ENCODE measurements around the gene SLC13A3.
A peak's percentile ranks its signal among the peaks of the same experiment; 100 is the strongest.
"Not testable (repeated sequence)": the region's sequence is repeated elsewhere in the genome, so short reads cannot be mapped to it uniquely, and the experiment has no call there.

Gene SLC13A3

DNA sequence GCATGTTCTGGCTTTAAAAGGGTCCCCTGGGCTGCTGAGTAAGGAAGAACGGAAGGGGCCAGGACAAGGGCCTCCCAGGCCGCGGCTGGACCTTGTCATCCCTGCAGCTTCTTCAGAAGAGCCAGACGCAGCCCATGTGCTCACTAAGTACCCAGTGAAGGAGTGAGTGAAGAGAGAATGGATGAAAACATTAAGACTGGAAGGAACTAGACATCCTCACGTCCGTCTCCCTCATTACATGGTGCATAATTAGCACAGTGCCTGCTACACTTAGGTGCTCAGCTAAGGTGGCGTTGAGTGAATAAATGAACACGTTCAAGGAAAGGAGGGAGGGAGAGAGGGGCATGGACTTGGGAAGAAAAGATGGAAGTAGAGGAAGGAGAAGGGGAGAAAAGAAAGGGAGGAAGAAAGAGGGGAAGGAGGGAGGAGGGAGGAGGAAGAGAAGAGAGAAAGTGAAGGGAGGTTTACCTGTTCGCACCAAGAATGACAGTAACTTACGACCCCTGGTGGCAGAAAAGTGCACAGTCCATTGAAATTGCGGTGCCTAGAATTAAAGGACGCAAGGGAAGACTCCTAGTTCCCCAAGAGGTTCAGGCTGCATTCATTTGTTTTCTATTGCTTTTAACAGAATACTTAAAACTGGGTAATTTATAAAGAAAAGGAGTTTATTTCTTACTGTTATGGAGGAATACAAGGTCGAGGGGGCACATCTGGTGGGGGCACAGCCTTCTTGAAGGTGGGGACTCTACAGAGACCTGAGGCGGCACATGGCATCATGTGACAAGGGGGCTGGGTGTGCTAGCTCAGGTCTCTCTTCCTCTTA is 30.0 kb upstream of the SLC13A3 start:
- Histone ChIP-seq H3K9ac (no peak overlapping the region), H3K4me3 (no peak overlapping the region), H3K4me2 (no peak overlapping the region), H3K27me3 (no peaks in the 10 kb centered on the region), H3K4me1 (peaks cover 33% of the 10 kb centered on the region), H3K9me3 (no peaks in the 10 kb centered on the region), H3K36me3 (peaks cover 45% of the 10 kb centered on the region), H4K20me1 (peaks cover 80% of the 10 kb centered on the region), H3K27ac (no peak overlapping the region)
- TF ChIP-seq Cebpa-rat (IDR thresholded peaks at IDR 0.05), result no peak

DNA sequence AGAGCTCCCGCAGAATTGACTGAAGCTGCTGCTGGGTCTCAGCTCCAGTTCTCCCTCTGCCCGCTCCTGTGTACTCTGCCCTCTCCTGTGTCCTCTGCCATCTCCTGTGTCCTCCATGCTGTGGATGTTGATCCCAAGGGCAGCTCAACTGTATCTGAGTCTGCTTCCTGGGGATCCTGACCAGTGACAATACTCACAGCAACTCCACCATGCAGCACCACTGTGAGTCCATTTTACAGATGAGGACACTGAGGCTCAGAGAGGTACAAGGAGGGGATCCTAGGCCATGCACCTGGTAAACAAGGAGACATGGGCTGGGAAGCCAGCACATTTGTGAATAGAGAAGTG is 29.4 kb upstream of the SLC13A3 start:
- peaks cover 31% of the 10 kb centered on the region for H3K4me1 ChIP-seq
- no peak for TF ChIP-seq Cebpa-rat (IDR thresholded peaks at IDR 0.05)

DNA sequence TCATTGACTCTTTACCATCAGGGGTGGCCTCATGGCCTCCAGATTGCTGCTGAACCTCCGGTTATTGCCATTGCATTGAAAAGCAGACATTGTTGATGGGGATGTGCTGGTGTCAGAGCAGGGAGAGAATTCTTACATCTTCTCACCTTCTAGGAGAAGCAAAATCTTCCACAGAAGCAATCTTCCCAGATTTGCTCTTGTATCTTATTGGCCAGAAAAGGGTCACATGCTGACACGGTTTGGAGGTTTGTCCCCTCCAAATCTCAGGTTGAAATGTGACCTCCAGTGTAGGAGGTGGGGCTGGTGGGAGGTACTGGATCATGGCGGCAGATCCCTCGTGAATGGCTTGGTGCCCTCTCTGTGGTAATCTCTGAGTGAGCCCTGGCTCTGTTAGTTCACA is 27.3 kb upstream of the SLC13A3 start:
- H4K20me1 ChIP-seq, result peaks cover 64% of the 10 kb centered on the region
- H3K27ac ChIP-seq, result no peak overlapping the region
- H3K27me3 ChIP-seq, result no peaks in the 10 kb centered on the region
- H3K4me2 ChIP-seq, result no peak overlapping the region
- no peaks in the 10 kb centered on the region for H3K9me3 ChIP-seq
- H3K4me1 ChIP-seq, result peaks cover 30% of the 10 kb centered on the region
- no peak overlapping the region for H3K4me3 ChIP-seq
- peaks cover 18% of the 10 kb centered on the region for H3K36me3 ChIP-seq
- no peak for TF ChIP-seq Cebpa-rat (IDR thresholded peaks at IDR 0.05)
- H3K9ac ChIP-seq, result no peak overlapping the region

More for the DNA sequence above, 29.4 kb upstream of the SLC13A3 start:
- Histone ChIP-seq H3K9ac (no peak overlapping the region), H4K20me1 (peaks cover 75% of the 10 kb centered on the region), H3K4me3 (no peak overlapping the region), H3K4me2 (no peak overlapping the region), H3K27ac (no peak overlapping the region), H3K36me3 (peaks cover 39% of the 10 kb centered on the region), H3K9me3 (no peaks in the 10 kb centered on the region), H3K27me3 (no peaks in the 10 kb centered on the region)

DNA sequence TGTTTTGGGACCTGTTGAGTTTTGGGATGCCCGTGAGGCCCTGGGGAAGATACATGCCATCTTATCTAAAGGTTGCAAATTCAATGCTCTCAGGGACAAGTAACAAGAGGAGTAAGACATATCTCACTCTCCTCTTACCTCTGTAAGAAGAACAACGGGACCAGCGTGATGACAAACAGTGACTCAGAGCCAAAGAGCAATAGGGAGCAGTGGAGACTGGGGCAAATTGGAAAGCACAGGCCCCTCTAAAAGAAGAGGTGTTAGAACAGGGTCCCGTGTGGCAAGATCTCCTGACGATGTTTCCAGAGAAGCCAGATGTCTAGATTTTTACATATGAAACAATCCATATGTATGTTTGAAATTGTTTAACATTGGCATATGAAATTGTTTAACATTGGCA is 26.3 kb upstream of the SLC13A3 start:
- Histone ChIP-seq H3K36me3 (peaks cover 15% of the 10 kb centered on the region), H3K4me2 (no peak overlapping the region)
- no peak for TF ChIP-seq Cebpa-rat (IDR thresholded peaks at IDR 0.05)

DNA sequence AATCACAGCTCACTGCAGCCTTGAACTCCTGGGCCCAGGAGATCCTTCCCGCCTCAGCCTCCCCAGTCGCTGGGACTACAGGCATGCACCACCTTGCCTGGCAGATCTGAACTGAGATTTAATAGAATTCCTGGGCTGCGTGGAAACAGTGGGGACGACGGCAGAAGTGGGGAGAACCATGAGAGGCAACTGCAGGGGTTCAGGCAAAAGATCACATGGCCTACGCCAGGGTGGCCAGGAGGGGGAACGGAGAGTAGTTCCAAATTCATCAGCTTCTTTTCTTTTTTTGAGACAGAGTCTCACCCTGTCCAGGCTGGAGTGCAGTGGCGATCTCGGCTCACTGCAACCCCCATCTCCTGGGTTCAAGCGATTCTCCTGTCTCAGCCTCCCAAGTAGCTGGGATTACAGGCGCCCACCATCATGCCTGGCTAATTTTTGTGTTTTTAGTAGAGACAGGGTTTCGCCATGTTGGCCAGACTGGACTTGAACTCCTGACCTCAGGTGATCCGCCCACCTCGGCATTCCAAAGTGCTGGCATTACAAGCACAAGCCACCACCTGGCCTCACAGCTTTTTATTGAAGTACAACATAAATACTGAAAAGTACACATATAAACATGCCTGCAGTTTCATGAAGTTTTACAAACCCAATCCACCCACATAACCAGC is 25.5 kb upstream of the SLC13A3 start:
- H3K27ac ChIP-seq, H3K9me3 ChIP-seq, H3K4me3 ChIP-seq, H3K9ac ChIP-seq, H3K4me2 ChIP-seq, H3K27me3 ChIP-seq: not testable (repeated sequence)
- Histone ChIP-seq H3K4me1 (peaks cover 25% of the 10 kb centered on the region), H4K20me1 (peaks cover 46% of the 10 kb centered on the region), H3K36me3 (peaks cover 15% of the 10 kb centered on the region)

More for the DNA sequence above, 26.3 kb upstream of the SLC13A3 start:
- peaks cover 54% of the 10 kb centered on the region for H4K20me1 ChIP-seq
- H3K9ac ChIP-seq, result no peak overlapping the region
- H3K4me3 ChIP-seq, result no peak overlapping the region
- no peaks in the 10 kb centered on the region for H3K27me3 ChIP-seq
- H3K27ac ChIP-seq, result no peak overlapping the region
- H3K9me3 ChIP-seq, result no peaks in the 10 kb centered on the region
- peaks cover 27% of the 10 kb centered on the region for H3K4me1 ChIP-seq

DNA sequence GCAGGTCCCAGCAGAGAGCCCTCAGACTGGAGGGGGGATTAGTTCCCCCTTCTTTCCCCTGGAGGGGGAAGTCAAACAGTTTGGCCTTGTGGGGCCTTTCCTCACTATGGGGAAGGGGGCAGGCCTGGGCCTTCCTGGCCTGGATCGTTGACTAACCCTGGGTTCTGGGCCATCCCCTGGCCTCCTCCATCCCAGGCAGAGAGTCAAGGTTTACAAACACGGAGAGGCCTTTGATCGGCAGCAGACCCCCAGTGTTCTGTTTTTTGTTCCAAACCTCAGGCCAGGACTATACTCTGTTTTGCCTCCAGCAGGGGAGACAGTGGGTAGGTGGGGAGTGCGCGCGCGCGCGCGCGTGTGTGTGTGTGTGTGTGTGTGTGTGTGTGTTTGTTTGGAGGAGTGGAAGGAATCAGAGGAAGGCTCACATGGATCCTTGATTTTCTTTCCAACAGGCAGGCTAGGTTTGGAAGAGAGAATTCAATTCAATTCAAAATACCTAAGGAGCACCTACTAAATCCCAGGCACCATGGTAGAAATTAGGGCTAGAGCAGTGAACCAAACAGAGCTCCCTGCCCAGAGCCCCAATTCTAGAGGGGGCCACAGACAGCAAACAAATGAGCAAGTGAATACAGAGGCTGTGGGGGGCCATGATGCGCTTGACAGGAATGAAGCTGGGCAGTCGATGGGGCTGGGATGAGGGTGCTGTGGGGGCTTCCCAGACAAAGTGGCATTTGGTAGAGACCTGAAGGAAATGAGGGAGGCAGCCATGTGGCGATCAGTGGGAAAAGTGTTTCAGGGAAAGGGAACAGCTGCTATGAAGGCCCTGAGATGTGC is 23.2 kb upstream of the SLC13A3 start:
- Histone ChIP-seq H3K27ac (no peak overlapping the region), H3K9me3 (peaks cover 22% of the 10 kb centered on the region), H3K36me3 (0 out of 2 replicates have a peak, but pooled peaks cover 13% of the 10 kb centered on the region), H3K27me3 (no peaks in the 10 kb centered on the region), H3K4me2 (peak overlapping the region; percentile 69), H4K20me1 (peaks cover 23% of the 10 kb centered on the region), H3K4me3 (no peak overlapping the region), H3K9ac (no peak overlapping the region), H3K4me1 (peaks cover 21% of the 10 kb centered on the region)
- TF ChIP-seq Cebpa-rat (IDR thresholded peaks at IDR 0.05), result no peak

DNA sequence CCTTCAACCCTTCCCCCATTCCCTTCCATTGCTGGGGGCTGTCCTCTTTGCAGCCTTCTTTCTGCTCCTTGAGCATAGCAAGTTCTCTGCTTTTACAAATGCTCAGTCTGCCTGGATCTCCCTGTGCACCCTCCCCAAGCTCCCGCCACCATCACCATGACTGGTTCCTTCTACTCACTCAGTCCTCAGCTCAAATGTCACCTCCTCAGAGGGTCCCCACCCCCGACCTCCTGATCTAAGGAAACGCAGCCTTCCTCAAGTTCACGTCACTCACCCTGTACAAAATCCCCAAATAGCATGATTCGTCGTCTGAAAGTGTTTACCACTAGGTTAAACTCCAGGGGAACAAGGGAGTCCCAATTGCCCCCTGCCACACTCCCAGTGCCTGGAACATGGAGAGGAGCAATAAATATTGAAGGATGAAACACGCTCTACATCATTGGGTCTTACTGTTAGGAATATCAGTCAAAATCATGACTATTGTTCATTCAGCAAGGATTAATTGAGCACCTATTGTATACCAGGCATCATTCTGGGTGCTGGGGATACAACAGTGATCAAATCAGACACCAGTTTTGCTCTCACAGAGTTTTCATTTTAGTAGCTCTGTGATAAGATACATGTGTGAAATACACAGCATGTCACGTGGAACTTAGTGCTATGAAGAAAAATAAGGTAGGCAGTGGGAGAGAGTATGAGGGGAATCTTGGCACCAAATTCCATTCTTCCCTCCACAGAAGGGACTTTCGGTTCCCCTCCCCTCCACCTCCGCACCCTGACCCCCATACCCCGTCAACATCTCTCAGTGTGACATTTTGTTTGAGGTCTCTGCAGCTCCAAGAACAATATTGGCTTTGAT is 22.4 kb upstream of the SLC13A3 start:
- H3K4me1 ChIP-seq, result peaks cover 21% of the 10 kb centered on the region
- no peaks in the 10 kb centered on the region for H3K27me3 ChIP-seq
- no peak for TF ChIP-seq Cebpa-rat (IDR thresholded peaks at IDR 0.05)
- peaks cover 29% of the 10 kb centered on the region for H3K9me3 ChIP-seq
- H3K9ac ChIP-seq, result no peak overlapping the region
- H3K36me3 ChIP-seq, result 0 out of 2 replicates have a peak, but pooled peaks cover 13% of the 10 kb centered on the region
- no peak overlapping the region for H3K27ac ChIP-seq
- peak overlapping the region; percentile 69 for H3K4me2 ChIP-seq
- peaks cover 21% of the 10 kb centered on the region for H4K20me1 ChIP-seq
- H3K4me3 ChIP-seq, result no peak overlapping the region

DNA sequence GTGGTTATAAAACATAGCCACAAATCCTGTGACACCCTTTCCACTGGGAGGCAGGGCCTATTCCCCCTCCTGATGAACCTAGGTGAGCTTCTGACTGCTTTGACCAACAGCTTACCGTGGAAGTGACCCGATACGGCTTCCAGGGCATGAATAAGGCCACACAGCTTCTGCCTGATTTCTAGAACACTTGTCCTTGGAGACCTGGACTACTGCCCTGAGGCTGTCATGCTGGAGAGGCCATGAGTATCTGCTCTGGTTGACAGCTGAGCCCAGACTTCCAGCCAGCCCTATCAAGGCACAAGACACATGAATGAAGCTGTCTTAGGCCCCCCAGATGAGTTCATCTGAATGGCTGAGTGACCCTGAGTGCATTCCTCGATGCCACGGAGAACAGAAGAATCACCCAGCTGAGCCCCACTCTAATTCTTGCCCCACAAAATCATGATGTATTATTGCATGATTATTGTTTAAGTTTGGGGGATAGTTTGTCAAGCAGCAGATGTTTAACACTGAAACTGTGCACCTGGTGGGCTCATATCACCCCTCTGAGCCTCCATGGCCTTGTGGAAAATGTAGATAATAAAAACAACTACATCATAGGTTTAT is 21.4 kb upstream of the SLC13A3 start:
- H3K27me3 ChIP-seq, result no peaks in the 10 kb centered on the region
- H3K36me3 ChIP-seq, result 0 out of 2 replicates have a peak, but pooled peaks cover 13% of the 10 kb centered on the region
- no peak overlapping the region for H3K27ac ChIP-seq
- H4K20me1 ChIP-seq, result peaks cover 16% of the 10 kb centered on the region
- H3K9ac ChIP-seq, result no peak overlapping the region
- no peak overlapping the region for H3K4me2 ChIP-seq
- H3K4me3 ChIP-seq, result no peak overlapping the region
- no peak for TF ChIP-seq Cebpa-rat (IDR thresholded peaks at IDR 0.05)
- peaks cover 29% of the 10 kb centered on the region for H3K9me3 ChIP-seq
- H3K4me1 ChIP-seq, result peaks cover 21% of the 10 kb centered on the region
